Transverse colon (tissue), 4 donors: ENCODE data around the gene TMPRSS9.

Experiments used
- POLR2A ChIP-seq: fragments of 450-650 bp; IDR thresholded peaks from one replicate; pipeline ENCODE4 v1.6.1; 2016; ENCODE audit warnings: antibody characterized with exemption, mild to moderate bottlenecking, moderate library complexity
- POLR2AphosphoS5 ChIP-seq, 3 donors: sonication (generic); formaldehyde crosslinking; IDR thresholded peaks; one replicate each; pipeline ENCODE4 v1.6.1; 2016; ENCODE audit warnings: antibody characterized with exemption in 3 of 3
- TF ChIP-seq, protein P1 (sequence below), 5 experiments: fragments of 200-600 bp in 3 of 5; fragments of 450-650 bp in 2 of 5; sonication (generic) in 3 of 5; IDR thresholded peaks; 1 replicate in 2 of 5; 2 replicates in 3 of 5; pipeline ENCODE4 v1.5.1; 2016 to 2017; ENCODE audit warnings: antibody characterized with exemption in 5 of 5, inconsistent platforms in 3 of 5, mild to moderate bottlenecking in 2 of 5, moderate library complexity in 1 of 5

GRCh38 chr19:2365201-2365970 lies 5.3 kb downstream of the TMPRSS9 start:
- TF ChIP-seq, protein P1, sequence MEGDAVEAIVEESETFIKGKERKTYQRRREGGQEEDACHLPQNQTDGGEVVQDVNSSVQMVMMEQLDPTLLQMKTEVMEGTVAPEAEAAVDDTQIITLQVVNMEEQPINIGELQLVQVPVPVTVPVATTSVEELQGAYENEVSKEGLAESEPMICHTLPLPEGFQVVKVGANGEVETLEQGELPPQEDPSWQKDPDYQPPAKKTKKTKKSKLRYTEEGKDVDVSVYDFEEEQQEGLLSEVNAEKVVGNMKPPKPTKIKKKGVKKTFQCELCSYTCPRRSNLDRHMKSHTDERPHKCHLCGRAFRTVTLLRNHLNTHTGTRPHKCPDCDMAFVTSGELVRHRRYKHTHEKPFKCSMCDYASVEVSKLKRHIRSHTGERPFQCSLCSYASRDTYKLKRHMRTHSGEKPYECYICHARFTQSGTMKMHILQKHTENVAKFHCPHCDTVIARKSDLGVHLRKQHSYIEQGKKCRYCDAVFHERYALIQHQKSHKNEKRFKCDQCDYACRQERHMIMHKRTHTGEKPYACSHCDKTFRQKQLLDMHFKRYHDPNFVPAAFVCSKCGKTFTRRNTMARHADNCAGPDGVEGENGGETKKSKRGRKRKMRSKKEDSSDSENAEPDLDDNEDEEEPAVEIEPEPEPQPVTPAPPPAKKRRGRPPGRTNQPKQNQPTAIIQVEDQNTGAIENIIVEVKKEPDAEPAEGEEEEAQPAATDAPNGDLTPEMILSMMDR (IDR thresholded peaks at IDR 0.05): no peak
- TF ChIP-seq POLR2A (no peak), POLR2AphosphoS5 (IDR thresholded peaks at IDR 0.05) (no peak)
